Caco-2 (cell line): ENCODE measurements around the gene LDLRAD2. TPM values are rescaled to one million over a fixed set of nuclear protein-coding genes. Genes with fewer than 3 reads are reported as not detected.

Experiments used
- BruUV-seq: library from RNA; stranded (reverse); fragments of 400-500 nt; replicated peaks from 2 replicates; lab custom pipeline; 2021; lab: Mats Ljungman, UMichigan
- CTCF ChIA-PET: fragments of 300-600 bp; sonication (Branson Sonifier 250); formaldehyde crosslinking; loops from one replicate; lab custom pipeline; 2022; ENCODE audit warnings: antibody characterized with exemption; lab: Charles Lee
- POLR2A ChIA-PET: fragments of 300-600 bp; sonication (Branson Sonifier 250); formaldehyde crosslinking; loops from one replicate; lab custom pipeline; 2022; ENCODE audit warnings: antibody characterized with exemption; lab: Charles Lee
- DNase-seq, 2 experiments: peaks; one replicate each; pipeline versions ENCODE4 v3.0.0 to v3.0.0-alpha.2; 2020 to 2022
- H3K27me3 ChIP-seq: replicated peaks from 2 replicates; pipeline ENCODE4 v1.6.0; 2011; ENCODE audit warnings: low read length; ENCODE audit not compliant: control insufficient read depth, insufficient read depth
- H3K36me3 ChIP-seq: 2 replicates; pipeline ENCODE4 v1.5.1; 2011; ENCODE audit warnings: low read length; ENCODE audit not compliant: control insufficient read depth, insufficient read depth
- H3K4me1 ChIP-seq: fragments of 250-450 bp; sonication (Bioruptor Pico); 2 replicates; pipeline ENCODE4 v1.5.1; 2020; ENCODE audit warnings: mild to moderate bottlenecking
- H3K4me3 ChIP-seq: 2 replicates; pipeline ENCODE4 v1.5.1; 2011; ENCODE audit warnings: low read depth, mild to moderate bottlenecking, control low read depth, low read length
- H3K9me3 ChIP-seq: fragments of 250-450 bp; sonication (Bioruptor Pico); 2 replicates; pipeline ENCODE4 v1.5.1; 2020; ENCODE audit warnings: mild to moderate bottlenecking, moderate library complexity
- H3K27ac Mint-ChIP-seq: one replicate; pipeline ENCODE4 v1.8.0; 2022; ENCODE audit warnings: mixed read lengths; ENCODE audit not compliant: unreplicated experiment
- H3K27me3 Mint-ChIP-seq: one replicate; pipeline ENCODE4 v1.8.0; 2022; ENCODE audit warnings: mixed read lengths; ENCODE audit not compliant: insufficient read depth, unreplicated experiment
- H3K36me3 Mint-ChIP-seq: one replicate; pipeline ENCODE4 v1.8.0; 2022; ENCODE audit warnings: mild to moderate bottlenecking, mixed read lengths; ENCODE audit not compliant: insufficient read depth, unreplicated experiment
- H3K4me1 Mint-ChIP-seq: one replicate; pipeline ENCODE4 v1.8.0; 2022; ENCODE audit warnings: low read depth, mixed read lengths; ENCODE audit not compliant: unreplicated experiment
- H3K4me3 Mint-ChIP-seq: one replicate; pipeline ENCODE4 v1.8.0; 2022; ENCODE audit warnings: mild to moderate bottlenecking, moderate library complexity, mixed read lengths; ENCODE audit not compliant: unreplicated experiment
- H3K9me3 Mint-ChIP-seq: one replicate; pipeline ENCODE4 v1.8.0; 2022; ENCODE audit warnings: mixed read lengths; ENCODE audit not compliant: unreplicated experiment
- CTCF ChIP-seq, 2 experiments: fragments of 200-600 bp in 1 of 2; IDR thresholded peaks; 1 replicate in 1 of 2; 2 replicates in 1 of 2; pipeline versions ENCODE4 v1.5.1 to v1.8.0; 2011 to 2022; ENCODE audit warnings: antibody characterized with exemption in 1 of 2, control low read depth in 1 of 2, inconsistent platforms in 1 of 2, low read depth in 1 of 2, low read length in 1 of 2, mild to moderate bottlenecking in 1 of 2, moderate library complexity in 1 of 2; ENCODE audit not compliant: insufficient read depth in 1 of 2, severe bottlenecking in 1 of 2, unreplicated experiment in 1 of 2
- intact Hi-C: fragments of 100-400 bp; cut with micrococcal nuclease; formaldehyde crosslinking; loops from one replicate; pipeline ENCODE4 v1.10.0; 2022; ENCODE audit not compliant: unreplicated experiment
- total RNA-seq: library from RNA; stranded (reverse); gene quantifications from 2 replicates; pipeline ENCODE4 v1.2.3, GENCODE V29; 2022

LDLRAD2 gene
- total RNA-seq, 1 experiment from 2014 or later: not detected

- Histone ChIP-seq H3K9me3 (no peaks in the 10 kb centered on the region), H3K27me3 (no peaks in the 10 kb centered on the region), H3K4me1 (no peaks in the 10 kb centered on the region), H3K4me3 (no peak overlapping the region), H3K36me3 (no peaks in the 10 kb centered on the region)
- BruUV-seq: no TSS peak
- ChIA-PET POLR2A (no interaction called here), CTCF (no interaction called here)
- no peaks in the 10 kb centered on the region for H3K9me3 Mint-ChIP-seq
- no peak for TF ChIP-seq CTCF (IDR thresholded peaks at IDR 0.05; ENCODE audit: insufficient read depth in 1 of 2, low read depth in 1 of 2, low read length in 1 of 2, severe bottlenecking in 1 of 2, unreplicated experiment in 1 of 2)
- intact Hi-C loops: no loop called here
- no peak overlapping the region for H3K4me3 Mint-ChIP-seq
- no peak for DNase-seq
- H3K4me1 Mint-ChIP-seq: no peaks in the 10 kb centered on the region
- H3K36me3 Mint-ChIP-seq: peaks cover 18% of the 10 kb centered on the region
- H3K27ac Mint-ChIP-seq: no peak overlapping the region
- no peaks in the 10 kb centered on the region for H3K27me3 Mint-ChIP-seq
These were observed 3.8 kb downstream of the LDLRAD2 start for GRCh38 chr1:21815724-21816321.

GRCh38 chr1:21816602-21817302, 4.7 kb downstream of the LDLRAD2 start:
- CTCF ChIA-PET: no interaction called here

GRCh38 chr1:21818656-21819055, 6.6 kb downstream of the LDLRAD2 start:
- H3K27me3 ChIP-seq: no peaks in the 10 kb centered on the region
- no peak overlapping the region for H3K4me3 ChIP-seq
- H3K36me3 ChIP-seq: no peaks in the 10 kb centered on the region
- no peaks in the 10 kb centered on the region for H3K4me1 Mint-ChIP-seq
- H3K9me3 Mint-ChIP-seq: no peaks in the 10 kb centered on the region
- no peaks in the 10 kb centered on the region for H3K4me1 ChIP-seq
- no peak overlapping the region for H3K4me3 Mint-ChIP-seq
- ChIA-PET CTCF (no interaction called here), POLR2A (no interaction called here)
- peaks cover 27% of the 10 kb centered on the region for H3K36me3 Mint-ChIP-seq
- BruUV-seq: no TSS peak
- intact Hi-C loops: no loop called here
- H3K27me3 Mint-ChIP-seq: no peaks in the 10 kb centered on the region
- TF ChIP-seq CTCF (IDR thresholded peaks at IDR 0.05; ENCODE audit: insufficient read depth in 1 of 2, low read depth in 1 of 2, low read length in 1 of 2, severe bottlenecking in 1 of 2, unreplicated experiment in 1 of 2): no peak
- peak; percentile 36 to 59 for DNase-seq
- no peaks in the 10 kb centered on the region for H3K9me3 ChIP-seq
- no peak overlapping the region for H3K27ac Mint-ChIP-seq

More at GRCh38 chr1:21816602-21817302, 4.7 kb downstream of the LDLRAD2 start:
- Mint-ChIP-seq H3K4me1 (no peaks in the 10 kb centered on the region), H3K27me3 (no peaks in the 10 kb centered on the region), H3K27ac (no peak overlapping the region), H3K9me3 (no peaks in the 10 kb centered on the region), H3K36me3 (peaks cover 24% of the 10 kb centered on the region), H3K4me3 (no peak overlapping the region)
- intact Hi-C loops: no loop called here
- POLR2A ChIA-PET: interaction anchor here (0.5 kb wide), 1 partner anchor 39 kb away, joined by 7 read pairs; no protein-coding TSS in a partner anchor
- no peak for TF ChIP-seq CTCF (IDR thresholded peaks at IDR 0.05; ENCODE audit: insufficient read depth in 1 of 2, low read depth in 1 of 2, low read length in 1 of 2, severe bottlenecking in 1 of 2, unreplicated experiment in 1 of 2)
- no peaks in the 10 kb centered on the region for H3K27me3 ChIP-seq
- no peaks in the 10 kb centered on the region for H3K4me1 ChIP-seq
- H3K9me3 ChIP-seq: no peaks in the 10 kb centered on the region
- no peaks in the 10 kb centered on the region for H3K36me3 ChIP-seq
- peak; percentile 25 to 62 for DNase-seq
- no TSS peak for BruUV-seq
- H3K4me3 ChIP-seq: no peak overlapping the region
